HK-2 (cell line): ENCODE results near the gene RPTOR.

Source experiments
- DNase-seq: peaks from one replicate; pipeline ENCODE4 v3.0.0-alpha.2; 2018; ENCODE audit not compliant: unreplicated experiment

Gene RPTOR

DNA sequence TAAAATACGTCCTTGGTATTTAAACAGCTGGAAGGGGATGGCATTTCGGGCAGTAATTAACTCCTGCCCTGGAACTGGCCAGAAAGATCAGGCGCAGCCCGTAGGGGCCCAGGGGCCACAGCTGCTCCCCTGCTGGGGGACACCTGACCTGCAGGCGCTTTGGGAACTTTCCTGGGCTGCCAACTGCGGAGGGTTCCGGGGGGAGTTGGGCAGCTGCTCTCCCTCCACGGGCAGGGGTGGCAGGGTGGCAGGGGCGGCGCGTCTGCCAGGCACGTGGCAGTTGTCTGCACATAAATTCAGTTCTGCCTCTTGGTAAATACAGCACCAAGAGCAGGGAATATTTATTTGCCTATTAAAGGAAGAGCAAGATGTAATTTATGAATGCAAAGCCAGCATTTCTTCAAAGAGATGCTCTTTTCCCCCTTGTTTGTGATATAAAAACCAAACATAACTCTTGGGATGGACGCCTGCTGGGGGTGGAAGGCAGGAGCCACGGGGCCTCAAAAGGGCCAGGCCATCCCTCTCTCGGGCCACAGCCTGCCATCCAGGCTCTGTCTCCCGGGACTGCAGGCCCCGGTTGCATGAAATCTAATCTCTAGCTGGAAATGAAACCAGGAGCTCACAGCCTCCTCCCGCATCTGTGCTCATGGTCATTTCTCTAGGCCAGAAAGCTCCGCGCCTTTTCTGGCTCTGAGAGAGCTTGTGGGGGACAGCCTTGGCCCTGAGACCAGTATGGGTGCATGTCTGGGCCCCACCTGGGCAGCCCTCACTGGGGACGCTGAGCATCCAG is 417.1 kb downstream of the RPTOR start:
- DNase-seq, result no peak

DNA sequence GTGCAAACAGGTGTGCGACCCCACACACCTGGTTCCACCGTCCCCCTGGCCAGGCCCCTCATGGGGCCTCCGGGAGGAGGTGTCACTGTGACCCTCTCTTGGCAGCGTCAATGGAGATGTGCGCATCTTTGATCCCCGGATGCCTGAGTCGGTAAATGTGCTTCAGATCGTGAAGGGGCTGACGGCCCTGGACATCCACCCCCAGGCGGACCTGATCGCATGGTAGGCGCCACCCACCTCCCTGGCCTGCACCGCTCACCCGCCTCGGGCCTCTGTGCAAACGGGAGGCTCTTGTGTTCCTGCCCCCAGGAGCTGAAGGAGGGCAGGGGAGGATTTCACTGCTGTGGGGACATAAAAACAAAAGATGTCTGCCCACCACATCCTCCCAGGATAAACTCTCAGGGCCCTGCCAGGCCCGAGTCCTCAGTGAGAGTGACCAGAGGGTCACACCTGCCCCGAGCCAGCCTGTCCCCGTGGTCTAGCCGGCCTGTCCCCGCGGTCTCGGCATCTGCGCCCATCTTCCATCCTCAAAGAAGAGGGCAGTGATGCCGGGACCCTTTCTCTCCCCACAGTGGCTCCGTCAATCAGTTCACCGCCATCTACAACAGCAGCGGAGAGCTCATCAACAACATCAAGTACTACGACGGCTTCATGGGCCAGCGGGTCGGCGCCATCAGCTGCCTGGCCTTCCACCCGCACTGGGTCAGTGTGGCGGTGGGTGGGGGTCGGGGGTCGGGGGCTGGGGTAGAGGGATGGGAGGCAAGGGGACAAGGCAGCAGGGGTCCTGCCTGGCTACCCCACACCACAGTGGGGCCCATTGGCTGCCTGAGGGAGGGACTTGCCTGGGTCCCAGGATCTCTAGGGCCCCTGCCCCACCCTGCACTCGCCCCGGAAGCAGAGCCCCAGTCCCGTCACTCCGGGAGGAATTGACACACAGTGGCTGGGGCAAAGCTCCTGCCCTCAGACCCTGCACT is 418.0 kb downstream of the RPTOR start:
- no peak for DNase-seq

- DNase-seq, result no peak
These were observed 419.3 kb downstream of the RPTOR start for GRCh38 chr17:80963812-80964543.

DNA sequence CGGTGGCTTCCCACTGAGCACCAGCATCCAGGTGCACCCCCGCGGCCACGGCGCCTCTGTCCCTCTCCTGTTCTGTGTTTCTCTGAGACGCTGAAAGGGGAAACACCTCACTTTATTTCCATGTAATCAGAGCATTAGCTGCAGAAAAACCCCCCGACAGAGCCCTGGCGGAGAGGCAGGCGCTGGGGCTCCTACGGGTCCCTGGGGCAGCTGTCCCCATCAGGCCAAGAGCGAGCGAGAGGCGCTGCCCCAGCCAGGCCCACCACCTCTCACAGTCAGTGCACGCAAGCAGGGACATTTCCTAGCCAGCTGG is 419.9 kb downstream of the RPTOR start:
- DNase-seq, result no peak

GRCh38 chr17:80964859-80965580 is 420.4 kb downstream of the RPTOR start:
- DNase-seq, result no peak

DNA sequence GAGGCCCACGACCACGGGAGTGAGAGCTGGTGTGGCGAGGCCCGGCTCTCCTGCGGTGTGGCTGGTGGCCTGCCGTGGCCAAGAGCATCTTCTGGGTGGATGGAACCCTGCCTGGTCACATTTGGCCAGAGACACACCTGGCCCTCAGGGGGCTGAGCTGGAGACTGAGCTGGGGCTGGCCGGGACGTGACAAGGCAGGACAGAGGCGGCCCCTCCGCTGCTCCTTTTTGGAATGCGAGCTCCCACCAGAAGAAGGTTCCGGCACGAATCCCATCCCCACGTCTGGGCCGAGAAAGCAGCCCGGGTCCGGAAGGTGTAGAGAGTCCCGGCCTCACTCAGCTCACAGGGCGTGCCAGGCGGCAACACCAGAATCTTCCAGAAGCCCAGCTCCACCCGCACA is 421.0 kb downstream of the RPTOR start:
- no peak for DNase-seq

GRCh38 chr17:80967404-80967872 is 422.8 kb downstream of the RPTOR start:
- no peak for DNase-seq

GRCh38 chr17:80968602-80969029 is 424.0 kb downstream of the RPTOR start:
- DNase-seq, result no peak

- no peak for DNase-seq
These were observed 424.5 kb downstream of the RPTOR start for GRCh38 chr17:80969030-80969673.

- DNase-seq, result no peak
These were observed 425.0 kb downstream of the RPTOR start for GRCh38 chr17:80969674-80970043.

DNA sequence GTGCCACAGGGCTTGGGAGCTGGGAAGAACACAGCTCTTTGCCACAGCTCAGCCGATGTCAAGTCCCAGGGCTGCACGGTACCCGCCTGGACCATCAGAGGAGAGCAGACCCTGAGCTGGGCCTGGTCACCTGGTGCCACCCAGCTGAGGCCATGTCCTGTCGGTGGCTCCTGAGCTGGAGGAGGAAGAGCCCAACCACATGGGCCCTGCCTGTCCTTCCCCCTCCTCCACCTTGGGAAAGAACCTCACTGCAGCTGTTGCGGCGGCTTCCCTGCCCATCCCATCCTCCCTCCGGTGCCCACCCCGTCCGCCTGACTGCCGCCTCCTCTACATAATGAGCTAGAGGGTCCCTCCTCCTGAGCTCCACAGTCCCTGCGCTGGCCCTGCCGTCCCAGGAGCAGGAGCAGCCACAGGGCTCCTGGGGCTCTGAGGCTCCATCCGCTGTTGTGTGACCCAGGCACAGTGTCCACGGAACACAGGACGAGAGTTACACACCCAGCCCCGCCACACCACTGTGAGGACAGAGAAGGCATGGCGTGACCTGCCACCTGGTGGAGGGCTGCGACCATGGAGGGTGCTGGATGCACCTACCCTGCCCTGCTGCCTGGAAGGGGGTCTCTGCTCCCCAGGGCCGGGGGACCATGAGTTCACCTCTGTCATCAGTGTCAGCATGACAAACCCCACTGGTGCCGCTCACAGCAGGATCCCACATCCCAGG is 425.6 kb downstream of the RPTOR start:
- no peak for DNase-seq

DNA sequence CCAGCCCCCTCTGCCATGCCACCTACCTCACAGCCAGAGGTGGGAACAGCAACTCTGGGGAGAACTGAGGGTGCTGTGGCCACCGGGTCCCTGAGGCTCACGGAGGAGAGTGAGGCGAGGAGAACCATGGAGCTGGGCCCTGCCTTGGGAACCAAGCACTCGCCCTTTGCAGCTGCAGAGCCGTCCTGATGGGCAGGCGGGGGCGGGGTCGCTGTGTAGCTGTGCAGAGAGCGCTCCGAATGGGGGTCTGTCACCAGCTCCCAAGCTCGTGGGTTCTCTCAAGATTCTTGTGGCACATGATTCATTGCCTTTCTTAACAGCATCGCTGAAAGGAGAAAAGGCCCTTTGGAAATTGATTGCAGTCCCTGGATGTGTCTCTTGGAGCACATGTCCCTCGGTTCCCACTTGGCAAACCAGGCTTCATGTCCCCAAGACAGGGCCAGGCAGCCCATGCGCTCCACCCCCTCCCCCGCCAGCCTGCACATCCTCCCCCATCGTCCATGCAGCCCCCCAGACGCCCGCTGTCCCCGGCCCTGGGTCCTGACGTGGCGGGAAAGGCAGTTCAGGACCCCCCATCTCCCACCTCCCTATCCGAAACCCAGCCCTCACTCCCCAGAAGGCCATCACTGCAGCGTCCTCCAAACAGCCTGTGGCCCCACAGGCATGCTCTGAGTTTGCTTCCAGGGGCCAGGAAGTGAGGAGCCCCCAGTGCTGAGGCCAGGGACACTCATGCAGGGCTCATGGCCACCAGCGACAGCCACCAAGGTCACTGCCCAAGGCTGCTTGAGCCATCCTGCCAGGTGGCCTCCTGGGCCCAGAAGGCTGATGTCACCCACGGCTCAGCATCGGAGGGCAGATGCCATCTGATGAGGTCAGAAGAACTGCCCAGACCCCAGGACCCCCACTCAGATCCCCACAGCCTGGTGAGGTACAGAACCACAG is 426.4 kb downstream of the RPTOR start:
- DNase-seq, result no peak

- DNase-seq, result no peak
These were observed 427.2 kb downstream of the RPTOR start for GRCh38 chr17:80971704-80972304.

DNA sequence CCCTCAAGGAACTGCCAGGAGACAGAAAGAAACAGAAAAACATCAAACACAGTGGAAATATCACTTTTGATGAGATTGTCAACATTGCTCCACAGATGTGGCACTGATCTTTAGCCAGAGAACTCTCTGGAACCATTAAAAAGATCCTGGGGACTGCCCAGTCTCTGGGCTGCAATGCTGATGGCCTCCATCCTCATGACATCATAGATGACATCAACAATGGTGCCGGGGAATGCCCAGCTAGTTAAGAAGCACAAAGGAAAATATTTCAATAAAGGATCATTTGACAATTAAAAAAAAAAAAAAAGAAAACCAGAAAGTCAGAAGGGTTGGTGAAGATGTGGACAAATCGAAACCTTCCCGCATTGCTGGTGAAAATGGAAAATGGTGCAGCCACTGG is 432.1 kb downstream of the RPTOR start:
- no peak for DNase-seq

DNA sequence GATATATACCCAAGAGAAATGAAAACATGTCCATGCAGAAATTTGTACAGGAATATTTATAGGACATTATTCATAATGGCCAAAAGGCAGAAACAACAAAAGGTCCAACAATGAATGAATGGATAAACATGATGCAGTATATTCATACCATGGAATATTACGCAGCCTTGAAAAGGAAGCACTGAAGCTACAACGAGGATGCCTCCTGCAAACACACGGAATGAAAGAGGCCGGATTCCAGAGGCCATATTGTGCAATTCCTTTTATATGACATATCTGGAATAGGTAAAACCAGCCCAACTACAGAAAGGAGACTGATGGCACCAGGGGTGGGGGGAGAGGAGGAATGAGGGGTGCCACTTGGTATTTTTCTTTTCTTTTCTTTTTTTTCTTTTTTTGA is 432.5 kb downstream of the RPTOR start:
- no peak for DNase-seq

DNA sequence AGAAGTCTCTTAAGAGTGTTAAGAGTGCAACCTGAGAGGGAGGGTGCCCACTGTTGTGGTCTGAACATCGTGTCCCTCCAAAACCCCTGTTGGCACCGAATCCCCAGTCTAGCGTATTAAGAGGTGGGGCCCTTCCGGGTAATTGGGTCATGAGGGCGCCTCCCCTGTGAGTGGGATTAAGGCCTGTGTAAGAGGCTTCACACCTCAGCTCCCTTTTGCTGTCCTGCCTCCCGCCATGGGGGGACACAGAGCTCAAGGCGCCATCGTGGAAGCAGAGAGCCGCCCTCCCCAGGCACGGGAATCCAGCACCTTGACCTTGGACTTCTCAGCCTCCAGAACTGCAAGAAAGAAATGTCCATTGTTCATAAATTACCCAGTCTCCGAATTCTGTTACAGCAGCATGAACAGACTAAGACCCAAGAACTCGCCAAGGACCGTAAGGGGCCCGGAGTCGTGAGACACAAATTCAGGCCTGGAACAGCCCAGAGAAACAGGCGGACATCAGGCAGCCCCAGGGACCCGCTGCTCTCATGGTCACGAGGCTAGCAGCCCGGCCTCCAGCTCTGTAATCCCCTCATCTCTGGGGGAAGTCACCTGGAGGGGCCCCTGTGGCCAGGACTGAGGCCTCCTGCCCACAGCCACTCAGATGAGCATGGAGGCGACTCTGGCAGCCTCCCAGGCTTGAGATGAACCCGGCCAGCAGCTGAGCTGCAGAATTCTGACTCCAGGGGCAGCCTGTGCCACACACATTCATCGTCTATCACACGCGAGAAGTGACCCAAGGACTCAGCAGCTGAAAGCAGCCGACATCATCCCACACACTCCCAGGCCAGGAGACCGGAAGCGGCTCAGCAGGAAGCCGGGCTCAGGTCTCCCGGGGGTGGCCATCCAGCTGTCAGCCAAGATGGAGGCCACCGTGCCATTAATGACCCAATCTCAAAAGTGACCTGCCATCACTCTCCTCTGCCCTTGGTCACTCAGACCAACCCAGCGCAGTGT is 434.2 kb downstream of the RPTOR start:
- no peak for DNase-seq

- no peak for DNase-seq
These were observed 435.1 kb downstream of the RPTOR start for GRCh38 chr17:80979547-80980378.
